C4-2B (cell line): ENCODE results near the gene EXOC1L.

Experiments
- H3K27ac ChIP-seq: fragments of 450-650 bp; 2 replicates; pipeline ENCODE4 v1.5.1; 2017
- ZFX ChIP-seq: fragments of 450-650 bp; IDR thresholded peaks from 2 replicates; pipeline ENCODE4 v1.6.1; 2017
- TF ChIP-seq, protein P1 (sequence below): fragments of 450-650 bp; conservative IDR thresholded peaks from 2 replicates; pipeline ENCODE4 v1.5.1; 2017; ENCODE audit warnings: mild to moderate bottlenecking

Gene EXOC1L

GRCh38 chr4:55866290-55866907 lies 46.8 kb downstream of the EXOC1L start:
- TF ChIP-seq, protein P1, sequence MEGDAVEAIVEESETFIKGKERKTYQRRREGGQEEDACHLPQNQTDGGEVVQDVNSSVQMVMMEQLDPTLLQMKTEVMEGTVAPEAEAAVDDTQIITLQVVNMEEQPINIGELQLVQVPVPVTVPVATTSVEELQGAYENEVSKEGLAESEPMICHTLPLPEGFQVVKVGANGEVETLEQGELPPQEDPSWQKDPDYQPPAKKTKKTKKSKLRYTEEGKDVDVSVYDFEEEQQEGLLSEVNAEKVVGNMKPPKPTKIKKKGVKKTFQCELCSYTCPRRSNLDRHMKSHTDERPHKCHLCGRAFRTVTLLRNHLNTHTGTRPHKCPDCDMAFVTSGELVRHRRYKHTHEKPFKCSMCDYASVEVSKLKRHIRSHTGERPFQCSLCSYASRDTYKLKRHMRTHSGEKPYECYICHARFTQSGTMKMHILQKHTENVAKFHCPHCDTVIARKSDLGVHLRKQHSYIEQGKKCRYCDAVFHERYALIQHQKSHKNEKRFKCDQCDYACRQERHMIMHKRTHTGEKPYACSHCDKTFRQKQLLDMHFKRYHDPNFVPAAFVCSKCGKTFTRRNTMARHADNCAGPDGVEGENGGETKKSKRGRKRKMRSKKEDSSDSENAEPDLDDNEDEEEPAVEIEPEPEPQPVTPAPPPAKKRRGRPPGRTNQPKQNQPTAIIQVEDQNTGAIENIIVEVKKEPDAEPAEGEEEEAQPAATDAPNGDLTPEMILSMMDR: no peak
- TF ChIP-seq ZFX: no peak
- H3K27ac ChIP-seq: no peak overlapping the region

DNA sequence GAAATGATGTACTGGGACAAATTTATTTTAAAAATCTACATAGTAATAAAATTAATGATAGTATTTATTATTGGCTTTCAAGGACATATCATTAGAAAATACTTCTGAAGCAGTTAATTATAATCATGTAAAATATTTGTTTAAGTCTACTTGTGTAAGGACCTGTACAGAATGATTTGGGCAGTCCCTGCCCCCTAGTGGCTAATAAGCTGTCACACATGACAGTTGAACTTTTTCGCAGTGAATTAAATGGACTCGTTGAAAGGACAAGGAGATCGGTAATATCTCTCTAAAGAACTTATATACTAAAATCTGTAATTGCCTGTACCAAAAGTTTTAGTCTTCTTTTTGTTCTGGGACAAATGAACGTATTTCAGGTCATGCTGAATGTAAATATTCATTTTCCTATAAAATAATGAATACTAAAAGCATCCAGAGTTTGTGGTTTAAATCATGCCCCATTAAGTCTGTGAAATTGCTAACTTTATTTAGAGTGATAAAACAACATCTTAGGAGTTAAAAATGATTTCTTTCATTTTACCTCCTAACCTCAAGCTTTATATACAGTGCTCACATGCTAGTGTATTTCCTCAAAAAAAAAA lies 47.5 kb downstream of the EXOC1L start:
- no peak overlapping the region for H3K27ac ChIP-seq
- no peak for TF ChIP-seq ZFX
- TF ChIP-seq, protein P1: peak; percentile 89

DNA sequence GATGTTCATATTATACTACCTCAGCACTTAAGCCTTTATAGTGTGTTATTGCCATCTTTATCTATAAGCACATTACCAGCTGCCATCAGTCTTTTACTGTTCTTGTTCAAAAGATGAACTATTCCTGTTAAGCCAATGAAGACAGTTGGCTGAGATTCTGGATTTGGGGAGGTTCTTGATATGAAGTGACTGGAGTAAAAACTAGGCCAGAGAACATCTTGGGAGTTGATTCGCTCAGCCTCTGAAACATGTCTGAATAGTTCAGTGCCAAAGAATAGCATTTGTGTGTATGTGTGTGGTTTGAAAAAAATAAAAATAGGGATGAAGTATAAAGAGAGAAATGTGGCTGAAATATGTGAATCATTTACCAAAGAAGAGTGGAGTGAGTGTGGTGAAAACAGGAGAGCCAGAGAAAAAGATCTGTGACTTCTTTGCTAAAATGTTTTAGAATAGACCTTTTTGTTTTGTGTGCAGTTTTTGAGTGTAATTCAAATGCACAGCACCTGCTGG lies 49.0 kb downstream of the EXOC1L start:
- TF ChIP-seq, protein P1: no peak
- no peak for TF ChIP-seq ZFX
- H3K27ac ChIP-seq: no peak overlapping the region

- no peak overlapping the region for H3K27ac ChIP-seq
- TF ChIP-seq, protein P1: no peak
- TF ChIP-seq ZFX: no peak
Measured at GRCh38 chr4:55871299-55871800, 51.8 kb downstream of the EXOC1L start.

DNA sequence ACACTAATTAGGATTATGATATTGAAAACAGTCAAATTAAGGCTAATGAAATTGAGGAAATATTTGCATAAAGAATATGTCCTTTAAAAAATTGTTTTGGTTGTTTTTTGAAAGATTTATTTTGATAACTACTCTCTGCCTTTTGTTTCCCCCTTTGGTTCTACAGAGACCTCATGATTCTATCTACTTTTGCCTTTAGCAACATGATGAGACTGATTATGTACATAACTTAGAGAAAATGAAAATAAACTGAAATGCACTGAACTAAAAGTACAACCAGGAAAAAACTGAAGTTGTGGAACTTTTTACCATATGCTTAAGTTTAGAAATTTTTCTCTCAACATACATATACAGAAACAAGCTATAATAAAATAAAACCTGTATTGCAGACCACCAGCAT lies 55.2 kb downstream of the EXOC1L start:
- no peak for TF ChIP-seq ZFX
- TF ChIP-seq, protein P1: no peak

GRCh38 chr4:55876387-55876786 lies 56.8 kb downstream of the EXOC1L start:
- no peak for TF ChIP-seq ZFX
- TF ChIP-seq, protein P1: no peak
- H3K27ac ChIP-seq: no peak overlapping the region

More for the DNA sequence above, 55.2 kb downstream of the EXOC1L start:
- H3K27ac ChIP-seq: no peak overlapping the region

DNA sequence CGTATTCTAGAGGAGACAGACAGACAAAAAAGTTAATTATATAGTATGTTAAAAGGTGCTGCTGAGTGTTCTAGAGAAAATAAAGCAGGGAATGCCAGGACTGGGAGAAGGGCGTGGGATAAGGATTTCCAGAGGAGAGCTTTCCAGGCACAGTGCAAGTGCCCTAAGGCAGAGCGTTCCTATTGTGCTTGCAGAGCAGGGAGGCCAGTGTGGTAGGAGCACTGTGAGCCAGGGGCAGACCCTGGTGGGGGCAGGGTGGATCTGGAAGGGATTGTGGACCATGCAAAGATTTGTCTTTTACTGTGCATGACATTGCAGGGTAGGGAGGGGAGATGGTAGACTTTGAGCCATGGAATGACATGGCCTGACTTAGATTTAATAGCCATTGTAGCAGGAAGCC lies 59.6 kb downstream of the EXOC1L start:
- H3K27ac ChIP-seq: no peak overlapping the region
- TF ChIP-seq ZFX: no peak
- TF ChIP-seq, protein P1: no peak
